Body of pancreas (tissue), 4 donors: ENCODE results near the gene KIN.

ENCODE experiments used
- CTCF ChIP-seq, 7 experiments: fragments of 450-650 bp in 4 of 7; fragments of 200-600 bp in 3 of 7; sonication (generic) in 3 of 7; IDR thresholded peaks; one replicate each; pipeline ENCODE4 v1.5.1; 2016 to 2019; ENCODE audit warnings: antibody characterized with exemption in 7 of 7
- POLR2A ChIP-seq, 3 donors: fragments of 450-650 bp; IDR thresholded peaks; one replicate each; pipeline ENCODE4 v1.6.1; 2016; ENCODE audit warnings: antibody characterized with exemption in 3 of 3, mild to moderate bottlenecking in 2 of 3

GRCh38 chr10:7836571-7836970, 48.8 kb upstream of the KIN start:
- TF ChIP-seq POLR2A (IDR thresholded peaks at IDR 0.05) (no peak), CTCF (IDR thresholded peaks at IDR 0.05) (no peak)
